AG04449 (cell line): ENCODE results near the gene ZNF169.

ENCODE experiments used
- CTCF ChIA-PET: fragments of 350-600 bp; formaldehyde crosslinking; extraction: SDS; loops from one replicate; lab custom pipeline; 2021; ENCODE audit warnings: antibody characterized with exemption; lab: Yijun Ruan, JAX
- POLR2A ChIA-PET: fragments of 400-600, 350-600 bp; formaldehyde crosslinking; extraction: SDS; loops from one replicate; lab custom pipeline; 2020; ENCODE audit warnings: antibody characterized with exemption, inconsistent platforms; lab: Yijun Ruan, JAX
- DNase-seq: peaks from one replicate; pipeline ENCODE4 v3.0.0-alpha.2; 2010; ENCODE audit warnings: low read depth, low spot score
- H3K4me3 ChIP-seq: 2 replicates; pipeline ENCODE4 v1.5.1; 2011; ENCODE audit warnings: low read depth, mild to moderate bottlenecking, control low read depth, low read length
- TF ChIP-seq, protein P1 (sequence below): IDR thresholded peaks from one replicate; pipeline ENCODE4 v1.5.1; 2011; ENCODE audit warnings: mild to moderate bottlenecking, moderate library complexity, low read length, control low read depth, inconsistent platforms; ENCODE audit not compliant: insufficient read depth; ENCODE audit errors: missing control alignments

ZNF169 gene

DNA sequence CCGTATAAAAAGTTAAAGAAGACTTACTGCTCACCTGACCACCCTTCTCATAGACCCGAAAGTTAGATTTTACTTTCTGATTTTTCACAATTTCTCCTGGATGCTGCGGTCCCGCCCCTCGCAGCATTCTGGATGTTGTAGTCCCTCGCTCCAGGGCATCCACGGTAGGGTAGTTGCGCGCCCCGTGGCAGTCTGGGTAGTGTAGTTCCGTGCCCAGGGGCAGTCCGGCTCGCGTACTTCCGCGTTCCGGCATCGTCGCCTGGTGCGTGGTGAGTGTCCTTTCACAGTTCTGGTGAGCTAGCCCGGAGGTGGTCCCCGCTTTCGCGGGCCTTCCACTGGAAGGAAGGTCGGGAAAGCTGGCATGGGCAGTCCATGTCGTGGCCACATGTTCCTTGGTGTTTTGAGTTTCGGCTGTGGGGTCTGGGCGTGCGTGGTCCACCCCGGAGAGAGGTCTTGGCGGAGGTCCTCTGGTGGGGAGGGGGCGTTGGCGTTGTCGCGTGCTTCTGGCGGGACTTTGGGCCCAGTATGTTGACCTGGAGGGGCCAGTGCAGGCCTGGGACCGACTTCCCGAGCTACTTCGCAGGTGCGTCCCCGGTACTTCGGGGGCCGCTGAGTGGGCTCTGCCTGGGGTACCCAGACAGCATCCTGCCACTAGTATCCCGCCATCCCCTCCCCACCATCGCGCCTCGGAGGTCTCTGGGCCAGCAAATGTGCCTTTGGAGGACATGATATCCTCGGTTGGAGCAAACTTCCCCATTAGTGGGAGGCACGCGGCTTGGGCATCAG is at the start of gene ZNF169:
Gene ZNF169 (plus strand): TSS at position 222 of the 786 bp plus-strand sequence. CDS start 19,515 bp downstream, outside the sequence.
- peak; percentile 19 for DNase-seq
- CTCF ChIA-PET: no interaction called here
- TF ChIP-seq, protein P1, sequence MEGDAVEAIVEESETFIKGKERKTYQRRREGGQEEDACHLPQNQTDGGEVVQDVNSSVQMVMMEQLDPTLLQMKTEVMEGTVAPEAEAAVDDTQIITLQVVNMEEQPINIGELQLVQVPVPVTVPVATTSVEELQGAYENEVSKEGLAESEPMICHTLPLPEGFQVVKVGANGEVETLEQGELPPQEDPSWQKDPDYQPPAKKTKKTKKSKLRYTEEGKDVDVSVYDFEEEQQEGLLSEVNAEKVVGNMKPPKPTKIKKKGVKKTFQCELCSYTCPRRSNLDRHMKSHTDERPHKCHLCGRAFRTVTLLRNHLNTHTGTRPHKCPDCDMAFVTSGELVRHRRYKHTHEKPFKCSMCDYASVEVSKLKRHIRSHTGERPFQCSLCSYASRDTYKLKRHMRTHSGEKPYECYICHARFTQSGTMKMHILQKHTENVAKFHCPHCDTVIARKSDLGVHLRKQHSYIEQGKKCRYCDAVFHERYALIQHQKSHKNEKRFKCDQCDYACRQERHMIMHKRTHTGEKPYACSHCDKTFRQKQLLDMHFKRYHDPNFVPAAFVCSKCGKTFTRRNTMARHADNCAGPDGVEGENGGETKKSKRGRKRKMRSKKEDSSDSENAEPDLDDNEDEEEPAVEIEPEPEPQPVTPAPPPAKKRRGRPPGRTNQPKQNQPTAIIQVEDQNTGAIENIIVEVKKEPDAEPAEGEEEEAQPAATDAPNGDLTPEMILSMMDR: no peak
- H3K4me3 ChIP-seq: peak within 1 kb of the TSS; percentile 99
- POLR2A ChIA-PET: no interaction called here

DNA sequence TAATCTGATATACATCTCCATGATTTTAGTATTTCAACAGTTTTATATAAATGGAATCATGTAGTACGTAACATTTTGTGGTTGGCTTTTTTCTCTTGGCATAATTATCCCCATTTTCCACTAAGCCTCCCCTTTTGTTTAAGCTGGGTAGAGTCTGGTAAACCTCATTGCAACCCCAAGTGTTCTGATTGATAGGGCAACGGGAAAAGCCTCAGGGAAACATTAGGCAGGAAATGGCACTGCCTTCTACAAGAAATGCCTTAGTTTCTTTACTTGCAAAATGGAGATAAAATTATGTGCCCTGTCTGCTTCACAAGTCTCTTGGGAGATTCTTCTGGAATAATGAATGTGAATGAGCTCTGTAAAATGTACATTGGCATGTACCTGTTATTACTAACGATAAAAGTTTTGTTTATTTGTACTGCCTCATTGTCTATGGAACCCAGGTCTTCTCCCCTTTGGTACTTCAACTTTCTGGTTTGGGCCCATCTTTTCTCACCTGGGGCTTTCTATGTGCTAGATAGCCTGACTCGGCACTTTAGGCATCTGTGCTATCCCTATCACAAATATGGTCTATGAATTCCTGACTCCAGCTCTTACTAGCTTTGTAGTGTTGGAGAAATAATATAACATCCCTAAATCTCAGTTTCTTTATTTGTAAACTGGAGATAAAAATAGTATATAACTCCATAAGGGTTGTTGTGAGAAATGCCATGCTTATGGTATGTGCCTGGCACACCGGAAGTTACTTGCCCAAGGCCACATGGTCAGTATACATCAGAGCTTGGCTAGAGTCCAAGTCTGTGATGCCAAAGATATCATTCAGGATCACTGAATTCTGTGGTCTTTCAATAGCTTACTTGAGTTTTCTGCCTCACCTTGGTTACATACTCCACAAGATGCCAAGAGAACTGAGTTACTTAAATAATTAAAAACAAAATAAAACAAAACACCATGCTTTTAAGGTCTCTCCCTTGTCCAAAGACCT is 48.2 kb upstream of the ZNF169 start:
- ChIA-PET CTCF (interaction anchor here (2.3 to 13.8 kb wide), 5 partner anchors 141 to 248 kb away, joined by 7 to 378 read pairs (median 35); no protein-coding TSS in a partner anchor), POLR2A (interaction anchor here (0.6 kb wide), 1 partner anchor 501 kb away, joined by 3 read pairs; no protein-coding TSS in a partner anchor)
- TF ChIP-seq, protein P1: no peak
- no peak for DNase-seq
- H3K4me3 ChIP-seq: no peak overlapping the region

DNA sequence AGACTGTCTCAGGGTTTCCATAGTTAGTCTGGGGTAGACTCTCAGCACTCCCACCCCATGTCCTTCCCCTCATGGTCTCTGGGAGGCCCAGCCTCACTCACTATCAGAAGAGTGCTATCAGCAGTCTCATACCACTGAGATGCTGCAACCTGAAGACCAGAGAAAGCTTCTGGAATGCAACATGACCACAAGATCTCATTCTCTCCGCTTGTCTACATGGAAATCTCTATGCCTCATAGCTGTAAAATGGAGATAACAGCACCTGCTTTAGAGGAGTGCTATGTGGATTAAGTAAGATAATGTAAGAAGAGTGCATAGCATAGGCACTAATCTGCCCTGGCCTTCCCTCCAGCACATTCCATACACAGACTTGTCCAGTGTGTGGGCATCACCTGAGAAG is 47.0 kb upstream of the ZNF169 start:
- TF ChIP-seq, protein P1: no peak
- no peak for DNase-seq
- no peak overlapping the region for H3K4me3 ChIP-seq
- POLR2A ChIA-PET: no interaction called here
- CTCF ChIA-PET: interaction anchor here (1.2 to 13.8 kb wide), 20 partner anchors 8 to 531 kb away, joined by 3 to 378 read pairs (median 12); no protein-coding TSS in a partner anchor

DNA sequence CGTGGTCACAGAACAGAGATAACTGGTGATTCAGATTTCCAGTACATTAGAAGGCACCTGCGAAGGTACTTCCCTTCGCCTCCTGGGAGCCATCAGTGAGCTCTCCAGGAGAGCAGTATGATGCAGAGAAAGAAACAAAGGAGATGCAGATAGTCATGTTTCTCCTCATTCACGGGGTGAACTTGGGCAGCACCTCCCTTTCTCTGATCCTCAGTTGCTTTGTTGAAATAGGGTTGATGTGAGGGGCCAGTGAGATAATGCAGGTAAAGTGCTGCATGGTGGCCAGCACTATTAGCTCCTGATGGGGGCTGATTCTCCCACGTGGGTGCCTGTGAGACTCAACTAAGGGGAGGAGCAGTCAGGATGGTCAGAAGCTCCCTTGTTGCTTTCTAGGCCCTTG is 46.6 kb upstream of the ZNF169 start:
- no peak overlapping the region for H3K4me3 ChIP-seq
- ChIA-PET CTCF (interaction anchor here (1.1 to 13.8 kb wide), 23 partner anchors 8 to 531 kb away, joined by 3 to 378 read pairs (median 9); no protein-coding TSS in a partner anchor), POLR2A (no interaction called here)
- TF ChIP-seq, protein P1: no peak
- DNase-seq: no peak

DNA sequence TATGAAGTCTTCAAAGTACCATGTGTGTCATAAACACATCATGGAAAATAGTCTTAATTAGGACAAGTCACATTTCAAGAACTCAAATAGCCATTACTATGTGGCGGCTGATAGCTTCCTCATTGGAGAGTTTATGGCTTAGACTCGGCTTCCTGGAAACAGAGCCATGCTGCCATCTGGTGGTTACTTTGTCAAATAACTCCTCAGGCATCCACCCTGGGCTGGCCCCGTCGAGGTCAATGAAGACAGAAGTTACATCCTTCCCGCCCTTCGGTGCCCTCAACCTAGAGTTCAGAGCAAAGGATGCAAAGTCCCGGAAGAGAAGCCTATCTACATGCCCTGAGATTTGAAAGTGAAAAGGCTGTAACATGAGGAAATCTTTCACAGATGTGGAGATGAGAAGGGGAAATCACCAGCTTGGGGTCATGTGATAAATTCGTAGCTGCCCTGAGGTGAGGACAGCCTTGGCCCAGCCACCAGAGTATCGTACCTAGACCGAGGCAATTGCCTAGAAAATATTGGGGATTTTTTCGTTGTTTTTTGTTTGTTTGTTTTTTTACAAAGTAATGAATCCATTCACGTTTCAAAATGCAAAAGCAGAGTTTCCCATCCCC is 45.5 kb upstream of the ZNF169 start:
- DNase-seq: no peak
- no peak overlapping the region for H3K4me3 ChIP-seq
- CTCF ChIA-PET: interaction anchor here (0.6 to 13.8 kb wide), 36 partner anchors 9 to 532 kb away, joined by 3 to 378 read pairs (median 6); no protein-coding TSS in a partner anchor
- TF ChIP-seq, protein P1: peak; percentile 69
- POLR2A ChIA-PET: no interaction called here
